Measurements from ENCODE around the gene TUSC2.

TUSC2 gene

GRCh38 chr3:50336452-50337174, 8.6 kb upstream of the TUSC2 start:
- peak in 1 of 3 experiments; percentile 27 for DNase-seq (ENCODE audit: low read depth in 3 of 3)

GRCh38 chr3:50334339-50335075, 6.5 kb upstream of the TUSC2 start:
- DNase-seq (ENCODE audit: low read depth in 3 of 3), result no peak

- DNase-seq (ENCODE audit: low read depth in 3 of 3), result no peak
Observed at GRCh38 chr3:50333744-50334328, 5.8 kb upstream of the TUSC2 start.

- DNase-seq (ENCODE audit: low read depth in 3 of 3), result no peak
Observed at GRCh38 chr3:50331364-50331907, 3.4 kb upstream of the TUSC2 start.

GRCh38 chr3:50330330-50330729, 2.3 kb upstream of the TUSC2 start:
- no peak for DNase-seq (ENCODE audit: low read depth in 3 of 3)

- no peak for DNase-seq (ENCODE audit: low read depth in 3 of 3)
Observed at GRCh38 chr3:50327129-50327528, 894 bp downstream of the TUSC2 start.

GRCh38 chr3:50326182-50326541, 1.9 kb downstream of the TUSC2 start:
- DNase-seq (ENCODE audit: low read depth in 3 of 3), result no peak

GRCh38 chr3:50325497-50326181, 2.4 kb downstream of the TUSC2 start:
- no peak for DNase-seq (ENCODE audit: low read depth in 3 of 3)

GRCh38 chr3:50325113-50325480, 2.9 kb downstream of the TUSC2 start:
- DNase-seq (ENCODE audit: low read depth in 3 of 3), result no peak

- peak in 1 of 3 experiments; percentile 57 for DNase-seq (ENCODE audit: low read depth in 3 of 3)
Observed at GRCh38 chr3:50324351-50325112, 3.5 kb downstream of the TUSC2 start.

- DNase-seq (ENCODE audit: low read depth in 3 of 3), result no peak
Observed at GRCh38 chr3:50323614-50324199, 4.3 kb downstream of the TUSC2 start.

GRCh38 chr3:50323092-50323600, 4.9 kb downstream of the TUSC2 start:
- DNase-seq (ENCODE audit: low read depth in 3 of 3), result no peak

- DNase-seq (ENCODE audit: low read depth in 3 of 3), result no peak
Observed at GRCh38 chr3:50322386-50323091, 5.5 kb downstream of the TUSC2 start, which contains the start of gene HYAL2. Gene HYAL2, minus strand, starts transcription at chr3:50322745. Its CDS starts 2,256 bp downstream, at chr3:50320489.

GRCh38 chr3:50322115-50322385, 6.0 kb downstream of the TUSC2 start:
- DNase-seq (ENCODE audit: low read depth in 3 of 3), result no peak

- DNase-seq (ENCODE audit: low read depth in 3 of 3), result peak; percentile 65 to 82 (median 69)
Observed at GRCh38 chr3:50321336-50322114, 6.5 kb downstream of the TUSC2 start.

- DNase-seq (ENCODE audit: low read depth in 3 of 3), result peak in 2 of 3 experiments; percentile 43 to 66
Observed at GRCh38 chr3:50320853-50321335, 7.1 kb downstream of the TUSC2 start.

- DNase-seq (ENCODE audit: low read depth in 3 of 3), result no peak
Observed at GRCh38 chr3:50319894-50320625, 8.0 kb downstream of the TUSC2 start.

GRCh38 chr3:50319181-50319893, 8.7 kb downstream of the TUSC2 start:
- no peak for DNase-seq (ENCODE audit: low read depth in 3 of 3)
